Fibroblast of mammary gland (primary cell): ENCODE measurements around the gene TBCD.

Experiments
- DNase-seq: peaks from one replicate; pipeline ENCODE4 v3.0.0-alpha.2; 2010; ENCODE audit warnings: low read depth
- H3K4me3 ChIP-seq: 2 replicates; pipeline ENCODE4 v1.5.1; 2011; ENCODE audit warnings: low read depth, mild to moderate bottlenecking, low read length, moderate library complexity; ENCODE audit not compliant: control insufficient read depth
- CTCF ChIP-seq: conservative IDR thresholded peaks from 2 replicates; pipeline ENCODE4 v1.5.1; 2011; ENCODE audit warnings: low read depth, low read length, inconsistent platforms; ENCODE audit not compliant: control insufficient read depth, insufficient read depth

The TBCD gene

GRCh38 chr17:82718986-82719685 is 32.7 kb upstream of the TBCD start:
- no peak for DNase-seq
- H3K4me3 ChIP-seq: no peak overlapping the region
- no peak for TF ChIP-seq CTCF

GRCh38 chr17:82720204-82720603 is 31.7 kb upstream of the TBCD start:
- H3K4me3 ChIP-seq: no peak overlapping the region
- DNase-seq: no peak
- no peak for TF ChIP-seq CTCF

- no peak overlapping the region for H3K4me3 ChIP-seq
- DNase-seq: no peak
- TF ChIP-seq CTCF: no peak
Measured at GRCh38 chr17:82722341-82723013, 29.4 kb upstream of the TBCD start.

GRCh38 chr17:82723169-82723807 is 28.6 kb upstream of the TBCD start:
- H3K4me3 ChIP-seq: no peak overlapping the region
- no peak for TF ChIP-seq CTCF
- no peak for DNase-seq

GRCh38 chr17:82726427-82726826 is 25.4 kb upstream of the TBCD start:
- no peak overlapping the region for H3K4me3 ChIP-seq
- no peak for DNase-seq
- no peak for TF ChIP-seq CTCF

GRCh38 chr17:82729479-82730260 is 22.2 kb upstream of the TBCD start:
- DNase-seq: no peak
- no peak overlapping the region for H3K4me3 ChIP-seq
- no peak for TF ChIP-seq CTCF
